Mesenchymal stem cell (in vitro differentiated cells and primary cell): ENCODE results near the gene MTHFD1L.

Experiments
- DNase-seq: peaks from one replicate; pipeline ENCODE4 v3.0.0-alpha.2; 2013
- H2AFZ ChIP-seq: one replicate; pipeline ENCODE4 v1.6.1; 2013; ENCODE audit warnings: low read depth, mild to moderate bottlenecking, control low read depth, inconsistent platforms, low read length, moderate library complexity
- H2AK5ac ChIP-seq: 2 replicates; pipeline ENCODE4 v1.6.1; 2013; ENCODE audit warnings: low read length, moderate library complexity, mild to moderate bottlenecking, inconsistent platforms; ENCODE audit not compliant: severe bottlenecking
- H2BK120ac ChIP-seq: one replicate; pipeline ENCODE4 v1.6.1; 2013; ENCODE audit warnings: low read depth, mild to moderate bottlenecking, inconsistent platforms, low read length, moderate library complexity
- H2BK12ac ChIP-seq, 2 experiments: one replicate each; pipeline ENCODE4 v1.6.1; 2013; ENCODE audit warnings: inconsistent platforms in 2 of 2, low read length in 2 of 2, mild to moderate bottlenecking in 2 of 2, moderate library complexity in 2 of 2, control low read depth in 1 of 2
- H2BK15ac ChIP-seq: one replicate; pipeline ENCODE4 v1.6.1; 2013; ENCODE audit warnings: mild to moderate bottlenecking, low read depth, inconsistent platforms; ENCODE audit not compliant: poor library complexity, severe bottlenecking
- H2BK5ac ChIP-seq: 2 replicates; pipeline ENCODE4 v1.6.1; 2013; ENCODE audit warnings: low read depth, mild to moderate bottlenecking, low read length, control low read depth, inconsistent platforms; ENCODE audit not compliant: poor library complexity, severe bottlenecking
- H3K14ac ChIP-seq, 2 experiments: one replicate each; pipeline ENCODE4 v1.6.1; 2013; ENCODE audit warnings: inconsistent platforms in 2 of 2, low read length in 2 of 2, control low read depth in 1 of 2, mild to moderate bottlenecking in 1 of 2, moderate library complexity in 1 of 2
- H3K18ac ChIP-seq, 2 experiments: one replicate each; pipeline ENCODE4 v1.6.1; 2013; ENCODE audit warnings: inconsistent platforms in 2 of 2, low read length in 2 of 2, control low read depth in 1 of 2, low read depth in 1 of 2, mild to moderate bottlenecking in 1 of 2
- H3K23ac ChIP-seq, 2 experiments: one replicate each; pipeline ENCODE4 v1.6.1; 2013; ENCODE audit warnings: inconsistent platforms in 2 of 2, low read length in 2 of 2, mild to moderate bottlenecking in 2 of 2, moderate library complexity in 2 of 2, control low read depth in 1 of 2
- H3K27ac ChIP-seq: 2 replicates; pipeline ENCODE4 v1.5.1; 2013; ENCODE audit warnings: mild to moderate bottlenecking, moderate library complexity, low read length, control low read depth, inconsistent platforms; ENCODE audit not compliant: poor library complexity, severe bottlenecking
- H3K27me3 ChIP-seq, 2 experiments: 2 replicates each; pipeline versions ENCODE4 v1.6.1 to v1.7.0; 2013; ENCODE audit warnings: low read length in 2 of 2, mild to moderate bottlenecking in 2 of 2, moderate library complexity in 2 of 2, control low read depth in 1 of 2, inconsistent platforms in 1 of 2; ENCODE audit not compliant: control insufficient read depth in 1 of 2, insufficient read depth in 1 of 2
- H3K36me3 ChIP-seq, 2 experiments: 2 replicates each; pipeline versions ENCODE4 v1.6.1 to v1.7.0; 2013; ENCODE audit warnings: low read length in 2 of 2, control low read depth in 1 of 2, inconsistent platforms in 1 of 2, low read depth in 1 of 2, mild to moderate bottlenecking in 1 of 2; ENCODE audit not compliant: insufficient read depth in 2 of 2, control insufficient read depth in 1 of 2
- H3K4ac ChIP-seq, 2 experiments: one replicate each; pipeline ENCODE4 v1.6.1; 2013; ENCODE audit warnings: inconsistent platforms in 2 of 2, low read length in 2 of 2, mild to moderate bottlenecking in 2 of 2, moderate library complexity in 2 of 2, control low read depth in 1 of 2, low read depth in 1 of 2
- H3K4me1 ChIP-seq: 2 replicates; pipeline ENCODE4 v1.6.1; 2013; ENCODE audit warnings: low read depth, low read length, control low read depth; ENCODE audit not compliant: control insufficient read depth, insufficient read depth
- H3K4me2 ChIP-seq: 2 replicates; pipeline ENCODE4 v1.6.1; 2013; ENCODE audit warnings: low read length, mild to moderate bottlenecking, inconsistent platforms; ENCODE audit not compliant: poor library complexity, severe bottlenecking
- H3K4me3 ChIP-seq, 2 experiments: 2 replicates each; pipeline versions ENCODE4 v1.5.1 to v1.7.0; 2013; ENCODE audit warnings: low read length in 2 of 2, mild to moderate bottlenecking in 2 of 2, control low read depth in 1 of 2, low read depth in 1 of 2; ENCODE audit not compliant: insufficient read depth in 1 of 2
- H3K79me1 ChIP-seq: replicated peaks from 2 replicates; pipeline ENCODE4 v1.6.1; 2013; ENCODE audit warnings: mild to moderate bottlenecking, control low read depth, low read length, inconsistent platforms; ENCODE audit not compliant: poor library complexity, severe bottlenecking
- H3K9ac ChIP-seq: 2 replicates; pipeline ENCODE4 v1.7.0; 2013; ENCODE audit warnings: mild to moderate bottlenecking, low read length, moderate library complexity
- H3K9me3 ChIP-seq: 2 replicates; pipeline ENCODE4 v1.7.0; 2013; ENCODE audit warnings: mild to moderate bottlenecking, low read length; ENCODE audit not compliant: control insufficient read depth
- H4K8ac ChIP-seq: one replicate; pipeline ENCODE4 v1.6.1; 2013; ENCODE audit warnings: inconsistent platforms, mild to moderate bottlenecking, low read length, moderate library complexity
- H4K91ac ChIP-seq: one replicate; pipeline ENCODE4 v1.6.1; 2013; ENCODE audit warnings: mild to moderate bottlenecking, low read length, inconsistent platforms
- WGBS: methylation state at CpG from one replicate; pipeline ENCODE4 v1.1.7; 2013; ENCODE audit warnings: mixed read lengths; 5-methylcytosine and 5-hydroxymethylcytosine counted together

The MTHFD1L gene

DNA sequence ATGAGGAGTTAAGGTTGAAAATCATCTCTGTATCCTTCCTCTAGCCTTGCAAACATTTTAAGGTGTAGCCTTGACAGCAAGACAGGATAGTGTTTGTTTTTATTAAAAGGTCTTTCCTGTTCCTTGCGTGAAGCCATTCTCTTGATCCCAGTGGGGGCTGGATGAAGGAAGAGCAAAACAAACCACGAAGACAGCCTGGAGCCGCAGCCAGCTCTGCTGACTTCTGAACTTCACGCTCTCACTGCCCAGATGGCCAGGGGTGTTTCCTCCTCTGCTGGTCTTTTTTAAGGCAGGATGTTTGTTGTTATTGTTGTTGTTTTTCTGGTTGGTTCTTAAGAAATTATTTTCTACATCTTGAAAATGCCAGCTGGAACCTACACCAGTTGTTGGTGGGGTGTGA lies 156.4 kb downstream of the MTHFD1L start:
- Histone ChIP-seq H2BK120ac (no peak overlapping the region), H3K9ac (no peak overlapping the region), H3K36me3 (peaks cover 19 to 59% of the 10 kb centered on the region in 2 experiments), H2BK5ac (no peak overlapping the region), H2BK15ac (no peak overlapping the region), H3K4me1 (peaks cover 16% of the 10 kb centered on the region), H3K4ac (no peak overlapping the region), H3K79me1 (peaks cover 12% of the 10 kb centered on the region), H3K18ac (no peak overlapping the region), H2AFZ (no peak overlapping the region), H3K27me3 (no peaks in the 10 kb centered on the region), H3K9me3 (no peaks in the 10 kb centered on the region), H3K27ac (peak overlapping the region; percentile 29), H4K91ac (no peak overlapping the region), H2BK12ac (no peak overlapping the region), H4K8ac (no peak overlapping the region), H3K14ac (no peak overlapping the region), H2AK5ac (no peak overlapping the region), H3K4me3 (no peak overlapping the region), H3K4me2 (no peak overlapping the region), H3K23ac (no peak overlapping the region)
- 5% methylated on average over 4 of the region's 4 CpGs for WGBS
- peak; percentile 62 for DNase-seq

DNA sequence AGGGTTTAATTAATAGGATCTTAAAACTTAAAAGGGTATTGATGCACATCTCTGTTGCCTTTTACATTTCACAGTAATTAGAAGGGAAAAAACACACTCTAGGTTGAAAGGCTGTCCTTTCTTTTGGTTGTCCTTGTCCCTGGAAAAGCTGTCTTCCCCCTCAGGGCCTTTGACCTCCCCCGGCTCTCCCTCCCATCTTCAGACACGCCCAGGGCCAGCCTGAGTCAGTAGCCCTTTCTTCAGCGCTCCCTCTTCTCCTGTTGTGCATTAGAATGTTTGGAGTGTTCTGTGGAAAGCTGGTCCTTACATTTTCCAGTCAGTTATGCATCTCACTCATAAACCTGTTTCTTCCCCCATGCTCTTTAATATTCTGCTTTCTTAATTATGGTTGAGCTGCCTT lies 157.0 kb downstream of the MTHFD1L start:
- Histone ChIP-seq H3K27me3 (no peaks in the 10 kb centered on the region), H3K79me1 (peaks cover 12% of the 10 kb centered on the region), H3K14ac (no peak overlapping the region), H2AFZ (no peak overlapping the region), H3K4ac (peak overlapping the region in 1 of 2 experiments; percentile 20), H3K4me2 (no peak overlapping the region), H4K8ac (no peak overlapping the region), H3K23ac (no peak overlapping the region), H2BK5ac (no peak overlapping the region), H4K91ac (peak overlapping the region; percentile 34), H3K4me1 (peaks cover 16% of the 10 kb centered on the region), H3K27ac (no peak overlapping the region), H2BK15ac (no peak overlapping the region), H2AK5ac (peak overlapping the region; percentile 57), H3K4me3 (no peak overlapping the region), H3K9me3 (no peaks in the 10 kb centered on the region), H3K9ac (no peak overlapping the region), H3K18ac (no peak overlapping the region), H2BK12ac (peak overlapping the region in 1 of 2 experiments; percentile 86), H3K36me3 (peaks cover 15 to 60% of the 10 kb centered on the region in 2 experiments), H2BK120ac (no peak overlapping the region)
- DNase-seq, result peak; percentile 50
- WGBS, result 33% methylated on average over 1 of the region's 3 CpGs

DNA sequence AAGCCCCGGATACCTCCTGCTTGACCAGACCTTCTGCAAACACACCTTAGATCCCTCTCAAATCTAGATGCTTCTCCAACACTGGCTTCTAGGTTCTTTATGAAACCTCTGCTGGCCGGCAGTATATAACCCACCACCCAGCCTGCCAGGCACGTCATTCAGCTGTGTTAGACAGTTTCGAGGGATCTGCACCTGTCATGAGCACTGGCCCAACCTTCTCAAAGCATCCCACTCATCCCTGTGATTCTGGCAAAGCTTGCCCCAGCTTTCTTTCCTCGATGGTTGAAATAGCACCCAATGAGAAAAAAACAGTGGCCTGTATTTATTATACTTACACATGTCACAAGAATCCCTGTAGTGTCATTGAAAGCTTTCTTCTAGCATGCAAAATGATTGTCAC lies 157.8 kb downstream of the MTHFD1L start:
- no peak overlapping the region for H2BK120ac ChIP-seq
- no peak for DNase-seq
- peaks cover 21 to 62% of the 10 kb centered on the region in 2 experiments for H3K36me3 ChIP-seq
- H3K4me1 ChIP-seq, result peaks cover 11% of the 10 kb centered on the region
- no peak overlapping the region for H2AFZ ChIP-seq
- H3K9ac ChIP-seq, result no peak overlapping the region
- no peak overlapping the region for H3K4me3 ChIP-seq
- no peak overlapping the region for H3K18ac ChIP-seq
- no peak overlapping the region for H2BK15ac ChIP-seq
- H3K27me3 ChIP-seq, result no peaks in the 10 kb centered on the region
- H3K4me2 ChIP-seq, result no peak overlapping the region
- H3K79me1 ChIP-seq, result peaks cover 12% of the 10 kb centered on the region
- H2BK5ac ChIP-seq, result no peak overlapping the region
- no peak overlapping the region for H2AK5ac ChIP-seq
- over 99% methylated on average over 5 of the region's 5 CpGs for WGBS
- peaks cover 2% of the 10 kb centered on the region for H3K9me3 ChIP-seq
- peak overlapping the region in 1 of 2 experiments; percentile 49 for H2BK12ac ChIP-seq
- H3K27ac ChIP-seq, result no peak overlapping the region
- H3K14ac ChIP-seq, result no peak overlapping the region
- no peak overlapping the region for H3K23ac ChIP-seq
- no peak overlapping the region for H3K4ac ChIP-seq
- no peak overlapping the region for H4K91ac ChIP-seq
- H4K8ac ChIP-seq, result no peak overlapping the region

DNA sequence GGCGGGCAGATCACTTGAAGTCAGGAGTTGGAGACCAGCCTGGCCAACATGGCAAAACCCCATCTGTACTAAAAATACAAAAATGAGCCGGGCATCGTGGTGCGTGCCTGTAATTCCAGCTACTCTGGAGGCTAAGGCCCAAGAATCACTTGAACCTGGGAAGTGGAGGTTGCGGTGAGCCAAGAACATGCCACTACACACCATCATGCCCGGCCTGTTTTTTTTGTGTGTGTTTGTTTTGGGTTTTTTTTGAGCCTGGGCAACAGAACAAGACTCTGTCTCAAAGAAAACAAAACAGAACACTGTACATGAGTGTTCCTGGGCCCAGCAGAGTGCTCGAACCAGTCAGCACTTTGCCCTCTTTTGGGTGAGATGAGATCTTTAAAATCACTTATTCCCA lies 159.1 kb downstream of the MTHFD1L start:
- H2AFZ ChIP-seq, result no peak overlapping the region
- 97% methylated on average over 6 of the region's 7 CpGs for WGBS
- no peak overlapping the region for H4K8ac ChIP-seq
- no peak overlapping the region for H3K4me3 ChIP-seq
- no peak overlapping the region for H2BK120ac ChIP-seq
- H3K9ac ChIP-seq, result no peak overlapping the region
- H2BK5ac ChIP-seq, result no peak overlapping the region
- H3K27ac ChIP-seq, result no peak overlapping the region
- no peak overlapping the region for H3K14ac ChIP-seq
- peak overlapping the region in 1 of 2 experiments; percentile 27 for H2BK12ac ChIP-seq
- no peak for DNase-seq
- no peak overlapping the region for H3K4ac ChIP-seq
- H3K23ac ChIP-seq, result no peak overlapping the region
- H3K36me3 ChIP-seq, result peaks cover 24 to 51% of the 10 kb centered on the region in 2 experiments
- no peak overlapping the region for H2BK15ac ChIP-seq
- H3K9me3 ChIP-seq, result peaks cover 3% of the 10 kb centered on the region
- no peak overlapping the region for H3K18ac ChIP-seq
- H2AK5ac ChIP-seq, result no peak overlapping the region
- peaks cover 6% of the 10 kb centered on the region for H3K4me1 ChIP-seq
- peaks cover 14% of the 10 kb centered on the region for H3K79me1 ChIP-seq
- no peak overlapping the region for H3K4me2 ChIP-seq
- no peaks in the 10 kb centered on the region for H3K27me3 ChIP-seq
- H4K91ac ChIP-seq, result no peak overlapping the region
